ENCODE measurements around the gene DDX27. TPM values are rescaled to one million over a fixed set of nuclear protein-coding genes. Genes with fewer than 3 reads are reported as not detected.

The DDX27 gene
- total RNA-seq, 2 experiments from 2014 or later = 48.5 to 54.0 TPM

- H3K27me3 Mint-ChIP-seq = no peaks in the 10 kb centered on the region
- intact Hi-C loops (cut with DNase I, micrococcal nuclease) = no loop called here
- ChIA-PET POLR2A (no interaction called here), CTCF (interaction anchor here (1.4 kb wide), 1 partner anchor 11 kb away, joined by 3 read pairs; no protein-coding TSS in a partner anchor)
- H3K9me3 Mint-ChIP-seq (ENCODE audit: low read depth) = no peaks in the 10 kb centered on the region
- H3K4me3 Mint-ChIP-seq = no peak overlapping the region
- peaks cover 57% of the 10 kb centered on the region for H3K36me3 Mint-ChIP-seq (ENCODE audit: low read depth)
- peaks cover 4% of the 10 kb centered on the region for H3K4me1 Mint-ChIP-seq
- peak overlapping the region; percentile 37 for H3K27ac Mint-ChIP-seq
- ATAC-seq = no peak
- no peak for DNase-seq
These were observed 29.9 kb downstream of the DDX27 start for GRCh38 chr20:49248879-49249665.

- H3K9me3 Mint-ChIP-seq (ENCODE audit: low read depth) = no peaks in the 10 kb centered on the region
- no peaks in the 10 kb centered on the region for H3K4me1 Mint-ChIP-seq
- POLR2A ChIA-PET = interaction anchor here (1.1 to 1.5 kb wide), 3 partner anchors 10 to 17 kb away, joined by 3 to 6 read pairs (median 3); no protein-coding TSS in a partner anchor
- H3K4me3 Mint-ChIP-seq = no peak overlapping the region
- H3K36me3 Mint-ChIP-seq (ENCODE audit: low read depth) = peaks cover 72% of the 10 kb centered on the region
- DNase-seq (no peak), ATAC-seq (no peak)
- H3K27ac Mint-ChIP-seq = no peak overlapping the region
- intact Hi-C loops (cut with DNase I, micrococcal nuclease) = no loop called here
- no peaks in the 10 kb centered on the region for H3K27me3 Mint-ChIP-seq
- CTCF ChIA-PET = interaction anchor here (0.5 to 2.1 kb wide), 8 partner anchors 9 to 166 kb away, joined by 3 to 14 read pairs (median 4); no protein-coding TSS in a partner anchor
These were observed 33.5 kb downstream of the DDX27 start for GRCh38 chr20:49252556-49253350.

GRCh38 chr20:49256261-49256660, 37.0 kb downstream of the DDX27 start:
- no peak for DNase-seq
- CTCF ChIA-PET = no interaction called here
- no peak for ATAC-seq
- intact Hi-C loops (cut with DNase I, micrococcal nuclease) = no loop called here
- Mint-ChIP-seq H3K27me3 (no peaks in the 10 kb centered on the region), H3K36me3 (ENCODE audit: low read depth) (peaks cover 72% of the 10 kb centered on the region), H3K27ac (peak overlapping the region; percentile 24), H3K9me3 (ENCODE audit: low read depth) (no peaks in the 10 kb centered on the region), H3K4me3 (no peak overlapping the region), H3K4me1 (peaks cover 16% of the 10 kb centered on the region)
- POLR2A ChIA-PET = interaction anchor here (0.6 kb wide), 1 partner anchor 8 kb away, joined by 3 read pairs; no protein-coding TSS in a partner anchor

GRCh38 chr20:49259284-49259683, 40.1 kb downstream of the DDX27 start:
- Mint-ChIP-seq H3K4me1 (peaks cover 17% of the 10 kb centered on the region), H3K36me3 (ENCODE audit: low read depth) (peaks cover 74% of the 10 kb centered on the region), H3K9me3 (ENCODE audit: low read depth) (no peaks in the 10 kb centered on the region), H3K4me3 (no peak overlapping the region), H3K27me3 (no peaks in the 10 kb centered on the region), H3K27ac (peak overlapping the region; percentile 67)
- DNase-seq (no peak), ATAC-seq (peak; percentile 53)
- ChIA-PET POLR2A (interaction anchor here (1.4 kb wide), 1 partner anchor 8 kb away, joined by 7 read pairs; no protein-coding TSS in a partner anchor), CTCF (interaction anchor here (1.1 kb wide), 1 partner anchor 12 kb away, joined by 3 read pairs; no protein-coding TSS in a partner anchor)
- intact Hi-C loops (cut with DNase I, micrococcal nuclease) = no loop called here

- DNase-seq = no peak
- CTCF ChIA-PET = interaction anchor here (0.7 to 1.1 kb wide), 3 partner anchors 11 to 71 kb away, joined by 3 to 4 read pairs (median 3); no protein-coding TSS in a partner anchor
- Mint-ChIP-seq H3K9me3 (ENCODE audit: low read depth) (no peaks in the 10 kb centered on the region), H3K27me3 (no peaks in the 10 kb centered on the region), H3K36me3 (ENCODE audit: low read depth) (peaks cover 74% of the 10 kb centered on the region), H3K27ac (peak overlapping the region; percentile 31), H3K4me1 (peaks cover 17% of the 10 kb centered on the region), H3K4me3 (no peak overlapping the region)
- POLR2A ChIA-PET = interaction anchor here (0.7 to 1.4 kb wide), 3 partner anchors 9 to 187 kb away, joined by 3 to 7 read pairs (median 4); no protein-coding TSS in a partner anchor
- ATAC-seq = peak; percentile 12
- intact Hi-C loops (cut with DNase I, micrococcal nuclease) = no loop called here
These were observed 40.6 kb downstream of the DDX27 start for GRCh38 chr20:49259799-49260198.

GRCh38 chr20:49260218-49260617, 41.0 kb downstream of the DDX27 start:
- POLR2A ChIA-PET = interaction anchor here (0.6 to 1.4 kb wide), 4 partner anchors 9 to 188 kb away, joined by 3 to 7 read pairs (median 4); no protein-coding TSS in a partner anchor
- ATAC-seq = no peak
- Mint-ChIP-seq H3K27ac (peak overlapping the region; percentile 56), H3K36me3 (ENCODE audit: low read depth) (peaks cover 77% of the 10 kb centered on the region), H3K4me1 (peaks cover 17% of the 10 kb centered on the region), H3K9me3 (ENCODE audit: low read depth) (no peaks in the 10 kb centered on the region), H3K27me3 (no peaks in the 10 kb centered on the region), H3K4me3 (no peak overlapping the region)
- intact Hi-C loops (cut with DNase I, micrococcal nuclease) = no loop called here
- DNase-seq = no peak
- CTCF ChIA-PET = interaction anchor here (0.6 to 1.1 kb wide), 4 partner anchors 11 to 156 kb away, joined by 3 to 4 read pairs (median 3); no protein-coding TSS in a partner anchor

- H3K27me3 Mint-ChIP-seq = no peaks in the 10 kb centered on the region
These were observed 42.0 kb downstream of the DDX27 start for GRCh38 chr20:49261173-49261572.

GRCh38 chr20:49262444-49262843, 43.2 kb downstream of the DDX27 start:
- Mint-ChIP-seq H3K27ac (no peak overlapping the region), H3K9me3 (ENCODE audit: low read depth) (no peaks in the 10 kb centered on the region), H3K4me3 (no peak overlapping the region), H3K36me3 (ENCODE audit: low read depth) (peaks cover 72% of the 10 kb centered on the region), H3K4me1 (peaks cover 31% of the 10 kb centered on the region), H3K27me3 (no peaks in the 10 kb centered on the region)
- DNase-seq (no peak), ATAC-seq (no peak)
- CTCF ChIA-PET = interaction anchor here (1.4 kb wide), 1 partner anchor 123 kb away, joined by 4 read pairs; no protein-coding TSS in a partner anchor
- POLR2A ChIA-PET = interaction anchor here (0.6 to 1.0 kb wide), 2 partner anchors 10 to 12 kb away, joined by 3 to 5 read pairs; no protein-coding TSS in a partner anchor
- intact Hi-C loops (cut with DNase I, micrococcal nuclease) = no loop called here

More at GRCh38 chr20:49261173-49261572, 42.0 kb downstream of the DDX27 start:
- no peak for ATAC-seq
- H3K36me3 Mint-ChIP-seq (ENCODE audit: low read depth) = peaks cover 74% of the 10 kb centered on the region
- H3K27ac Mint-ChIP-seq = no peak overlapping the region
- no peak overlapping the region for H3K4me3 Mint-ChIP-seq
- ChIA-PET CTCF (no interaction called here), POLR2A (interaction anchor here (1.1 kb wide), 1 partner anchor 49 kb away, joined by 4 read pairs; no protein-coding TSS in a partner anchor)
- DNase-seq = no peak
- intact Hi-C loops (cut with DNase I, micrococcal nuclease) = no loop called here
- no peaks in the 10 kb centered on the region for H3K9me3 Mint-ChIP-seq (ENCODE audit: low read depth)
- H3K4me1 Mint-ChIP-seq = peaks cover 22% of the 10 kb centered on the region

GRCh38 chr20:49267327-49267726, 48.1 kb downstream of the DDX27 start:
- ChIA-PET POLR2A (interaction anchor here (0.9 to 1.7 kb wide), 3 partner anchors 9 to 205 kb away, joined by 4 to 12 read pairs (median 9); no protein-coding TSS in a partner anchor), CTCF (interaction anchor here (0.9 to 1.0 kb wide), 2 partner anchors 21 to 49 kb away, joined by 3 to 4 read pairs; no protein-coding TSS in a partner anchor)
- peaks cover 88% of the 10 kb centered on the region for H3K36me3 Mint-ChIP-seq (ENCODE audit: low read depth)
- peaks cover 57% of the 10 kb centered on the region for H3K4me1 Mint-ChIP-seq
- peak overlapping the region; percentile 77 for H3K27ac Mint-ChIP-seq
- intact Hi-C loops (cut with DNase I, micrococcal nuclease) = no loop called here
- ATAC-seq (no peak), DNase-seq (no peak)
- H3K4me3 Mint-ChIP-seq = peak overlapping the region; percentile 63
- no peaks in the 10 kb centered on the region for H3K27me3 Mint-ChIP-seq
- peaks cover 6% of the 10 kb centered on the region for H3K9me3 Mint-ChIP-seq (ENCODE audit: low read depth)

- CTCF ChIA-PET = interaction anchor here (0.6 to 0.9 kb wide), 2 partner anchors 50 to 51 kb away, joined by 4 read pairs; partner anchors contain the start of gene DDX27
- H3K27ac Mint-ChIP-seq = peak overlapping the region; percentile 69
- intact Hi-C loops (cut with DNase I, micrococcal nuclease) = no loop called here
These were observed 49.6 kb downstream of the DDX27 start for GRCh38 chr20:49268600-49269365.

More at GRCh38 chr20:49268600-49269365, 49.6 kb downstream of the DDX27 start:
- POLR2A ChIA-PET = interaction anchor here (1.7 kb wide), 1 partner anchor 8 kb away, joined by 12 read pairs; no protein-coding TSS in a partner anchor
- Mint-ChIP-seq H3K4me3 (peak overlapping the region; percentile 71), H3K9me3 (ENCODE audit: low read depth) (peaks cover 6% of the 10 kb centered on the region), H3K27me3 (no peaks in the 10 kb centered on the region), H3K4me1 (peaks cover 70% of the 10 kb centered on the region), H3K36me3 (ENCODE audit: low read depth) (peaks cover 84% of the 10 kb centered on the region)
- DNase-seq (no peak), ATAC-seq (peak; percentile 20)

Measured in activated CD4-positive, alpha-beta T cell treated with anti-CD3 and anti-CD28 coated beads for 36 hours (primary cell).